HepG2 (cell line): ENCODE results near the gene EFHC2.

Experiments
- DNMT3B ChIP-seq: conservative IDR thresholded peaks from 2 replicates; pipeline ENCODE4 v1.6.1; 2016; ENCODE audit warnings: missing biosample characterization, control low read depth
- EZH2 ChIP-seq: conservative IDR thresholded peaks from 2 replicates; pipeline ENCODE4 v1.6.1; 2012; ENCODE audit warnings: mild to moderate bottlenecking, low read depth, low read length, moderate library complexity
- GTF2F1 ChIP-seq: fragments of 150-350 bp; IDR thresholded peaks from 2 replicates; pipeline ENCODE4 v1.6.1; 2014; ENCODE audit warnings: low read length
- MAZ ChIP-seq, 2 experiments: sonication (generic) in 1 of 2; formaldehyde crosslinking in 1 of 2; IDR thresholded peaks; 2 replicates each; pipeline versions ENCODE4 v1.5.0 to v1.6.1; 2012 to 2020; ENCODE audit warnings: low read depth in 2 of 2, mild to moderate bottlenecking in 2 of 2, borderline replicate concordance in 1 of 2, improper control_type of control experiment in 1 of 2, low read length in 1 of 2, missing genetic modification reagents in 1 of 2, moderate library complexity in 1 of 2
- NR3C1 ChIP-seq: sonication (generic); formaldehyde crosslinking; IDR thresholded peaks from 2 replicates; pipeline ENCODE4 v1.4.0; 2020; ENCODE audit warnings: missing genetic modification reagents
- POLR2G ChIP-seq: fragments of 200-400 bp; formaldehyde crosslinking; IDR thresholded peaks from 2 replicates; pipeline ENCODE4 v1.6.1; 2018; ENCODE audit warnings: mild to moderate bottlenecking, low read depth, low read length, moderate library complexity
- ZNF225 ChIP-seq: sonication (generic); formaldehyde crosslinking; IDR thresholded peaks from 2 replicates; pipeline ENCODE4 v1.4.0; 2020; ENCODE audit warnings: mild to moderate bottlenecking, missing genetic modification reagents
- TF ChIP-seq, protein P1 (sequence below), 2 experiments: sonication (generic) in 1 of 2; formaldehyde crosslinking in 1 of 2; IDR thresholded peaks; 2 replicates each; pipeline versions ENCODE4 v1.4.0 to v1.6.1; 2018 to 2020; ENCODE audit warnings: missing genetic modification reagents in 2 of 2, borderline replicate concordance in 1 of 2, low read depth in 1 of 2, mild to moderate bottlenecking in 1 of 2, missing biosample characterization in 1 of 2

DNA sequence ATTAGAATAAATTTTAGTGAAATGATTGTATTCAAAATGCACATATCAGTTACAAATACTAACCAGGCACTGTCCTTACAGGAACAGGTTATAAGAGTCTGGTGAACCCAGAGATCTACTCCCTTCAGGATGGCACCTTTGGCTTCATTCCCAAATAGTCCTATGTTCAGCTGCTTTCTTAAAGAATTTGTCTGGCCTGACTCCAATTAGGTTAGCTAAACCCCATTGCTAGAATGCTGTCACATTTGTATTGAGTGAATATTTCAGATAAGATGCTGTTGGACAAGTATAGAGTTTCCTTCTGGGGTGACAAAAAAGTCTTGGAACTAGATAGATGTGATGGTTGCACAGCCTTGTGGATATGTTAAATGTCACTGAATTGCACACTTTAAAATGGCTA lies 69.4 kb downstream of the EFHC2 start:
- TF ChIP-seq NR3C1 (CRISPR knock-in tag): no peak
- TF ChIP-seq, protein P1, sequence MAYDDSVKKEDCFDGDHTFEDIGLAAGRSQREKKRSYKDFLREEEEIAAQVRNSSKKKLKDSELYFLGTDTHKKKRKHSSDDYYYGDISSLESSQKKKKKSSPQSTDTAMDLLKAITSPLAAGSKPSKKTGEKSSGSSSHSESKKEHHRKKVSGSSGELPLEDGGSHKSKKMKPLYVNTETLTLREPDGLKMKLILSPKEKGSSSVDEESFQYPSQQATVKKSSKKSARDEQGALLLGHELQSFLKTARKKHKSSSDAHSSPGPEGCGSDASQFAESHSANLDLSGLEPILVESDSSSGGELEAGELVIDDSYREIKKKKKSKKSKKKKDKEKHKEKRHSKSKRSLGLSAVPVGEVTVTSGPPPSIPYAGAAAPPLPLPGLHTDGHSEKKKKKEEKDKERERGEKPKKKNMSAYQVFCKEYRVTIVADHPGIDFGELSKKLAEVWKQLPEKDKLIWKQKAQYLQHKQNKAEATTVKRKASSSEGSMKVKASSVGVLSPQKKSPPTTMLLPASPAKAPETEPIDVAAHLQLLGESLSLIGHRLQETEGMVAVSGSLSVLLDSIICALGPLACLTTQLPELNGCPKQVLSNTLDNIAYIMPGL (CRISPR knock-in tag; IDR thresholded peaks at IDR 0.05; ENCODE audit: borderline replicate concordance in 1 of 2, low read depth in 1 of 2): no peak
- no peak for TF ChIP-seq GTF2F1
- TF ChIP-seq POLR2G: no peak
- TF ChIP-seq DNMT3B (CRISPR knock-in tag): no peak
- TF ChIP-seq ZNF225: no peak
- TF ChIP-seq EZH2: no peak
- no peak for TF ChIP-seq MAZ (IDR thresholded peaks at IDR 0.05; ENCODE audit: borderline replicate concordance, low read depth, low read length)
- no peak for TF ChIP-seq MAZ (CRISPR knock-in tag; IDR thresholded peaks at IDR 0.05; ENCODE audit: low read depth)
